ENCODE data around the gene BTBD17. TPM values are rescaled to one million over a fixed set of nuclear protein-coding genes. Genes with fewer than 3 reads are reported as not detected.

The BTBD17 gene
- total and polyA plus RNA-seq, 10 of the 15 experiments (the other 5 are each of a cell fraction or from before 2014, with no cell fraction given), result not detected

DNA sequence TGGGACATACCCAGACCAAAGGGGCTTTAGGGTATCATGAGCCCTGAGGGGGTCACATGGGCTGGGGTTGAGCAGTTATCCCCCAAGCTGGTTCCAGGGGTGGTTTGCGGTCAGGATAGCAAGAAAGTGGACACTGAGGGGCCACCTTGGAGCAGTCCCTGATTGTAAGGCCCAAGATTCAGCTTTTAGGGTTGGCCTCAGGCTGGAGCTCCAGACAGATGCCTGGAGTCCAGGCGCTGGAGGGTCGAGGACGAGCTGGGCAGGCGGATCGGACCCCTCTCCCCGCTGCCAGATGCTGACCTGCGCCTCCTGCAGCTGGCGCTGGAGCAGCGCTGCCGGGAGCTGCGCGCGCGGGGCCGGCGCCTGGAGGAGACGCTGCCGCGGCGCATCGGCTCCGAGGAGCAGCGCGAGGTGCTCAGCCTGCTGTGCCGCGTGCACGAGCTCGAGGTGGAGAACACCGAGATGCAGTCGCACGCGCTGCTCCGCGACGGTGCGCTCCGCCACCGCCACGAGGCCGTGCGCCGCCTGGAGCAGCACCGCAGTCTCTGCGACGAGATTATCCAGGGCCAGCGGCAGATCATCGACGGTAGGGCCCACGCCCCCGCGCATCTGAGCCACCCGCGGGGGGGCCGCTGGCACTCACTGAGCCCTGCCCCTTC lies 10.0 kb downstream of the BTBD17 start (continued):
- TF ChIP-seq, protein P1, sequence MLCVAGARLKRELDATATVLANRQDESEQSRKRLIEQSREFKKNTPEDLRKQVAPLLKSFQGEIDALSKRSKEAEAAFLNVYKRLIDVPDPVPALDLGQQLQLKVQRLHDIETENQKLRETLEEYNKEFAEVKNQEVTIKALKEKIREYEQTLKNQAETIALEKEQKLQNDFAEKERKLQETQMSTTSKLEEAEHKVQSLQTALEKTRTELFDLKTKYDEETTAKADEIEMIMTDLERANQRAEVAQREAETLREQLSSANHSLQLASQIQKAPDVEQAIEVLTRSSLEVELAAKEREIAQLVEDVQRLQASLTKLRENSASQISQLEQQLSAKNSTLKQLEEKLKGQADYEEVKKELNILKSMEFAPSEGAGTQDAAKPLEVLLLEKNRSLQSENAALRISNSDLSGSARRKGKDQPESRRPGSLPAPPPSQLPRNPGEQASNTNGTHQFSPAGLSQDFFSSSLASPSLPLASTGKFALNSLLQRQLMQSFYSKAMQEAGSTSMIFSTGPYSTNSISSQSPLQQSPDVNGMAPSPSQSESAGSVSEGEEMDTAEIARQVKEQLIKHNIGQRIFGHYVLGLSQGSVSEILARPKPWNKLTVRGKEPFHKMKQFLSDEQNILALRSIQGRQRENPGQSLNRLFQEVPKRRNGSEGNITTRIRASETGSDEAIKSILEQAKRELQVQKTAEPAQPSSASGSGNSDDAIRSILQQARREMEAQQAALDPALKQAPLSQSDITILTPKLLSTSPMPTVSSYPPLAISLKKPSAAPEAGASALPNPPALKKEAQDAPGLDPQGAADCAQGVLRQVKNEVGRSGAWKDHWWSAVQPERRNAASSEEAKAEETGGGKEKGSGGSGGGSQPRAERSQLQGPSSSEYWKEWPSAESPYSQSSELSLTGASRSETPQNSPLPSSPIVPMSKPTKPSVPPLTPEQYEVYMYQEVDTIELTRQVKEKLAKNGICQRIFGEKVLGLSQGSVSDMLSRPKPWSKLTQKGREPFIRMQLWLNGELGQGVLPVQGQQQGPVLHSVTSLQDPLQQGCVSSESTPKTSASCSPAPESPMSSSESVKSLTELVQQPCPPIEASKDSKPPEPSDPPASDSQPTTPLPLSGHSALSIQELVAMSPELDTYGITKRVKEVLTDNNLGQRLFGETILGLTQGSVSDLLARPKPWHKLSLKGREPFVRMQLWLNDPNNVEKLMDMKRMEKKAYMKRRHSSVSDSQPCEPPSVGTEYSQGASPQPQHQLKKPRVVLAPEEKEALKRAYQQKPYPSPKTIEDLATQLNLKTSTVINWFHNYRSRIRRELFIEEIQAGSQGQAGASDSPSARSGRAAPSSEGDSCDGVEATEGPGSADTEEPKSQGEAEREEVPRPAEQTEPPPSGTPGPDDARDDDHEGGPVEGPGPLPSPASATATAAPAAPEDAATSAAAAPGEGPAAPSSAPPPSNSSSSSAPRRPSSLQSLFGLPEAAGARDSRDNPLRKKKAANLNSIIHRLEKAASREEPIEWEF (IDR thresholded peaks at IDR 0.05; ENCODE audit: insufficient replicate concordance, low read depth, low read length), result no peak
- TF ChIP-seq CBX5 (IDR thresholded peaks at IDR 0.05; ENCODE audit: low read depth), result no peak
- TF ChIP-seq HCFC1 (IDR thresholded peaks at IDR 0.05; ENCODE audit: low read length), result no peak
- TF ChIP-seq CHD1 (IDR thresholded peaks at IDR 0.05; ENCODE audit: low read depth, low read length), result no peak
- TF ChIP-seq SMARCA5 (IDR thresholded peaks at IDR 0.05), result no peak
- TF ChIP-seq FOXM1 (IDR thresholded peaks at IDR 0.05; ENCODE audit: low read depth, low read length), result no peak
- TF ChIP-seq, protein P2, sequence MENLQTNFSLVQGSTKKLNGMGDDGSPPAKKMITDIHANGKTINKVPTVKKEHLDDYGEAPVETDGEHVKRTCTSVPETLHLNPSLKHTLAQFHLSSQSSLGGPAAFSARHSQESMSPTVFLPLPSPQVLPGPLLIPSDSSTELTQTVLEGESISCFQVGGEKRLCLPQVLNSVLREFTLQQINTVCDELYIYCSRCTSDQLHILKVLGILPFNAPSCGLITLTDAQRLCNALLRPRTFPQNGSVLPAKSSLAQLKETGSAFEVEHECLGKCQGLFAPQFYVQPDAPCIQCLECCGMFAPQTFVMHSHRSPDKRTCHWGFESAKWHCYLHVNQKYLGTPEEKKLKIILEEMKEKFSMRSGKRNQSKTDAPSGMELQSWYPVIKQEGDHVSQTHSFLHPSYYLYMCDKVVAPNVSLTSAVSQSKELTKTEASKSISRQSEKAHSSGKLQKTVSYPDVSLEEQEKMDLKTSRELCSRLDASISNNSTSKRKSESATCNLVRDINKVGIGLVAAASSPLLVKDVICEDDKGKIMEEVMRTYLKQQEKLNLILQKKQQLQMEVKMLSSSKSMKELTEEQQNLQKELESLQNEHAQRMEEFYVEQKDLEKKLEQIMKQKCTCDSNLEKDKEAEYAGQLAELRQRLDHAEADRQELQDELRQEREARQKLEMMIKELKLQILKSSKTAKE (IDR thresholded peaks at IDR 0.05; ENCODE audit: low read depth, poor library complexity, severe bottlenecking), result no peak

All from GM12878 (cell line).